PFSK-1 (cell line): ENCODE results near the gene FRMD4A.

Experiments used
- FOXP2 ChIP-seq: optimal IDR thresholded peaks from 2 replicates; pipeline ENCODE3; 2011; ENCODE audit warnings: borderline replicate concordance, control low read depth, inconsistent platforms; ENCODE audit not compliant: insufficient read depth; ENCODE audit errors: extremely low read length, extremely low read depth
- POLR2AphosphoS5 ChIP-seq: IDR thresholded peaks from 2 replicates; pipeline ENCODE4 v1.6.1; 2012; ENCODE audit warnings: low read depth, mild to moderate bottlenecking, control low read depth, low read length, moderate library complexity
- SIN3A ChIP-seq: IDR thresholded peaks from 2 replicates; pipeline ENCODE4 v1.6.1; 2012; ENCODE audit warnings: mild to moderate bottlenecking, low read length, moderate library complexity, borderline replicate concordance; ENCODE audit not compliant: insufficient read depth
- TAF1 ChIP-seq: IDR thresholded peaks from 2 replicates; pipeline ENCODE4 v1.6.1; 2012; ENCODE audit warnings: low read length, control low read depth, borderline replicate concordance; ENCODE audit not compliant: insufficient read depth
- TF ChIP-seq, protein P1 (sequence below), 2 experiments: IDR thresholded peaks; 2 replicates each; pipeline versions ENCODE4 v1.6.1 to v1.8.0; 2011 to 2012; ENCODE audit warnings: low read depth in 2 of 2, low read length in 2 of 2, control low read depth in 1 of 2, inconsistent platforms in 1 of 2, mild to moderate bottlenecking in 1 of 2, moderate library complexity in 1 of 2; ENCODE audit not compliant: insufficient read depth in 1 of 2

Gene FRMD4A

DNA sequence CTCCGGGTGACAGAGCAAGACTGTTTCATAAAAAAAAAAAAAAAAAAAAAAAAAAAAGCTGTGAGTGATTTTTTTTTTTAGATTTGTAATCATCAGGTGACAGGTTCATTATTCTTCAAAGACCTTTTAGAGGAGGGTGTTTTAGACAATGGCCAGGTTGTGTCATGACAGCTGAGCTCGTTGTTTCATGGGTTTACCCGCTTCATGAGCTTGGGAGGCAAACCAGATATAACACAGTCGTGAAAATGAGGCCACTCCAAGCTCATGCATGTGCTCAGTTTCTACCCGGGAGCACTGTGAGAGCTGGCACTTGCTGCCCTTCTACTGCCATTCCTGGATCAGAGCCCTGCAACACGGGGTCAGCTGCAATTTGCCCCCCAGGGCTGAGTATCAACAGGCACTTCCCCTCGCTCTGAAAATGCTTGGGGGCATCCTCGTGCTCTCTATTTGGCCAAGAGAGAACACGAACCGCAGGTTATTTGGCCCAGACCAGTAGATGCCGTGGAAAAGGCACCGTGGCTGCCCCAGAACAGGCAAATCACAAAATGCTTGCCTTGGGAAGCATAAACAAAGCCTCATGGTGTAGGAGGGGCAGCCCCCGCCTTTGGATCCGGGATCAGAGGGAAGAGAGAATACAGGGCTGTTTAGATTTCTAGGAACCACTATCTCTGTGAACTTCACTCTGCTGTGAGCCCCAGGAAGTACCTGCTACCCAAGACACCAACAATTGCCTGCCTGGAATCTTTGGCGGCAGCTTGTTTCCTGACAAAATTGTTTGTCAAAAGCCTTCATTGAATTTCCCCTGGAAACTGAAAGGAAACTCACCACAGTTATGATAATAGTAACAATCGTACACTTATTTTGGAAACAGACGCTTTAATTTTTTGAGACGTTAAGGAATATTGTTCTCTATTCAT lies 371.0 kb downstream of the FRMD4A start:
- no peak for TF ChIP-seq SIN3A
- no peak for TF ChIP-seq POLR2AphosphoS5
- no peak for TF ChIP-seq FOXP2
- no peak for TF ChIP-seq TAF1
- TF ChIP-seq, protein P1, sequence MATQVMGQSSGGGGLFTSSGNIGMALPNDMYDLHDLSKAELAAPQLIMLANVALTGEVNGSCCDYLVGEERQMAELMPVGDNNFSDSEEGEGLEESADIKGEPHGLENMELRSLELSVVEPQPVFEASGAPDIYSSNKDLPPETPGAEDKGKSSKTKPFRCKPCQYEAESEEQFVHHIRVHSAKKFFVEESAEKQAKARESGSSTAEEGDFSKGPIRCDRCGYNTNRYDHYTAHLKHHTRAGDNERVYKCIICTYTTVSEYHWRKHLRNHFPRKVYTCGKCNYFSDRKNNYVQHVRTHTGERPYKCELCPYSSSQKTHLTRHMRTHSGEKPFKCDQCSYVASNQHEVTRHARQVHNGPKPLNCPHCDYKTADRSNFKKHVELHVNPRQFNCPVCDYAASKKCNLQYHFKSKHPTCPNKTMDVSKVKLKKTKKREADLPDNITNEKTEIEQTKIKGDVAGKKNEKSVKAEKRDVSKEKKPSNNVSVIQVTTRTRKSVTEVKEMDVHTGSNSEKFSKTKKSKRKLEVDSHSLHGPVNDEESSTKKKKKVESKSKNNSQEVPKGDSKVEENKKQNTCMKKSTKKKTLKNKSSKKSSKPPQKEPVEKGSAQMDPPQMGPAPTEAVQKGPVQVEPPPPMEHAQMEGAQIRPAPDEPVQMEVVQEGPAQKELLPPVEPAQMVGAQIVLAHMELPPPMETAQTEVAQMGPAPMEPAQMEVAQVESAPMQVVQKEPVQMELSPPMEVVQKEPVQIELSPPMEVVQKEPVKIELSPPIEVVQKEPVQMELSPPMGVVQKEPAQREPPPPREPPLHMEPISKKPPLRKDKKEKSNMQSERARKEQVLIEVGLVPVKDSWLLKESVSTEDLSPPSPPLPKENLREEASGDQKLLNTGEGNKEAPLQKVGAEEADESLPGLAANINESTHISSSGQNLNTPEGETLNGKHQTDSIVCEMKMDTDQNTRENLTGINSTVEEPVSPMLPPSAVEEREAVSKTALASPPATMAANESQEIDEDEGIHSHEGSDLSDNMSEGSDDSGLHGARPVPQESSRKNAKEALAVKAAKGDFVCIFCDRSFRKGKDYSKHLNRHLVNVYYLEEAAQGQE (IDR thresholded peaks at IDR 0.05; ENCODE audit: insufficient read depth in 1 of 2, low read depth in 2 of 2, low read length in 2 of 2), result no peak

DNA sequence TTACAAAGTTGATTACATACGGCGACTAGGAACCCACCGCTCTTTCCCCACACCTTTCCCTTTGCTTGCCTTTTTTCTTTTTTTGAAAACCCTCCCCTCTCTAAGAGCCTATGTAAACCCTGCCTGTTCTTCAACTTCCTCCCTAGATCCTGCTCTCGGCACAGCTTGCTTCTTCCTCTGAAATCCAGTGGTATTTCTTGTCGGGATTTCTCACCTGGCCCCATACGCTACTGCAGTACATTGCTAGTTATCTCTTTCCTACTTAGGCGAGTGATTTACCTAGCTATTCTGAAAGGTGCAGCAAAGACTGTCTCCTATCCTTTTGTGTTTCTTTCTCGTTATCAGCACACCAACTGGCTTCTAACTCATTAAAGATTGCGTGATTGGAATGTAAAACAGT lies 372.9 kb downstream of the FRMD4A start:
- no peak for TF ChIP-seq SIN3A
- TF ChIP-seq FOXP2, result no peak
- TF ChIP-seq, protein P1 (IDR thresholded peaks at IDR 0.05; ENCODE audit: insufficient read depth in 1 of 2, low read depth in 2 of 2, low read length in 2 of 2), result no peak

DNA sequence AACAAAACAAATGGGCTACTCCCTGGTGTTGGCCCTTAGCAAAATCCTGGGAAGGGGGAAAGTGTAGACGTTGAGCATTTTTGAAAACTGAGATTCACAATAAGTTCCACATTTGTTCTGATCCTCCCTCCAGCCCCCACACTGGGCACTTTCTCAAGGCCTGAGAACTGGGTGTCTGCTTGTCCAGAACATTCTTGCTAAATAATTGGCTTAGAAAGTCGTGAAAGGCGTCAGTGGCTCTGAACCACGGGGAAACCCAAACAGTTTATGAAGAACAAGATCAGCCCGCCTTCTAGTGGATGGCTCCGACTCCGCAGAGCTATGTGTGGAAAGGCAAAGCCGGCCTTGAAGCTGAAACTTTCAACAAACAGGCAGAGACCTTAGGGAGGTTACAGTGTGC lies 373.9 kb downstream of the FRMD4A start:
- no peak for TF ChIP-seq TAF1

DNA sequence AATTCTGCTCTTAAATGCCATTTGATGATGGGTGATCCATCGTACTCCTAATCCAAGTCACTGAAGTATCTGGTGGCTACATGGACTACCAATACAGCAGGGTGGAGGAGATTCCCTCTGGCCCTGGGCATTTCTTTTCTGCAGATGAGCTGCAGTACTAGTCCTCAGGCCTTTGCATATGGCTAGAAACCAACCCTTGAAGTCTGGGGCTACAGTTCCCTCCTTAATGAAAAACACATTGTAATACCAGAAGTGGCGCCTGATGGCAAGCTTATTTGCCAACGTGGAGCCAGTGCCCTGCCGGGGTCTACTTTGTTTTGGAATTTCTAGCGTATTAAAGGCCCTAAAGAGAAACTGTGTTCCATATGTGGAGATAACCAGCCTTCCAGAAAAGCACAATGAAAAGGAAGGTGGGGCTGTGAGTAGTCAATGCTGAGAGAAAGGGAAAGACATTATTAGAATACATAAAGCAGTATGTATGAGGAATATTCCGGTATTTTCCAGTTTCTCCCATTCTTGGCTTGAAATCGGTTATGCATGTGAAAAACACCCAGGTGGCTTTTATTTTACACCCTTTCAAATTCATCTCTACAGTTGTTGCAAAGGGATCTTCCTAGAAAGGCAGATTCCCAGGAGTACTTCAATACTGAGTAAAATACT lies 375.2 kb downstream of the FRMD4A start:
- TF ChIP-seq FOXP2, result no peak
- TF ChIP-seq SIN3A, result no peak
- no peak for TF ChIP-seq TAF1
- no peak for TF ChIP-seq POLR2AphosphoS5
- TF ChIP-seq, protein P1 (IDR thresholded peaks at IDR 0.05; ENCODE audit: insufficient read depth in 1 of 2, low read depth in 2 of 2, low read length in 2 of 2), result no peak

DNA sequence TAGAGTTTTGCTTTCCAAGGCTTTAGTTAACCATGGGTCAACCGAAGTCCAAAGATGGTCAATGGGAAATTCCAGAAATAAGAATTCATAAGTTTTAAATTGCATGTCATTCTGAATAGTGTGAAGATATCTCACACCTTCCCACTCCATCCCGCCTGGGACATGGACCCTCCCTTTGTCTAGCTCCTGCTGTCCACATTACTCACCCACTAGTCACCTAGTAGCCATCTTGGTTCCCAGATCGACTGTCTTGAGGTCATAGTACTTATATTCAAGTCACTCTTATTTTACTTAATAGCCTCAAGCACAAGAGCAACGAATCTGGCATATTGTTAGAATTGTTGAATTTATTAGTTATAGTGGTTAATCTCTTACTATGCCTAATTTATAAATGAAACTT lies 377.4 kb downstream of the FRMD4A start:
- TF ChIP-seq FOXP2 (no peak), TAF1 (no peak), SIN3A (no peak), POLR2AphosphoS5 (no peak)
- TF ChIP-seq, protein P1 (IDR thresholded peaks at IDR 0.05; ENCODE audit: insufficient read depth in 1 of 2, low read depth in 2 of 2, low read length in 2 of 2), result no peak
